Ovary (tissue), 9 donors: ENCODE results near the gene PLEKHG4B. TPM values are rescaled to one million over a fixed set of nuclear protein-coding genes. Genes with fewer than 3 reads are reported as not detected.

Source experiments
- DNase-seq, 5 donors: peaks; one replicate each; pipeline ENCODE4 v3.0.0-alpha.2; 2019 to 2020
- H3K27ac ChIP-seq, 2 donors: fragments of 200-600 bp; one replicate each; pipeline versions ENCODE4 v1.5.1 to v1.8.0; 2019 to 2022
- H3K27me3 ChIP-seq: fragments of 200-600 bp; one replicate; pipeline ENCODE4 v1.8.0; 2022
- H3K36me3 ChIP-seq: fragments of 200-600 bp; sonication (generic); one replicate; pipeline ENCODE4 v1.5.1; 2019
- H3K4me1 ChIP-seq: one replicate; pipeline ENCODE4 v1.8.1; 2013; ENCODE audit warnings: mild to moderate bottlenecking, moderate library complexity; ENCODE audit not compliant: insufficient read depth
- H3K4me3 ChIP-seq: fragments of 200-600 bp; sonication (generic); one replicate; pipeline ENCODE4 v1.5.1; 2017
- H3K9me3 ChIP-seq, 2 donors: fragments of 200-600 bp in 1 of 2; sonication (generic) in 1 of 2; one replicate each; pipeline versions ENCODE4 v1.5.1 to v1.8.1; 2013 to 2019; ENCODE audit warnings: mild to moderate bottlenecking in 1 of 2, moderate library complexity in 1 of 2
- CTCF ChIP-seq, 3 donors: fragments of 450-650 bp in 2 of 3; fragments of 200-600 bp in 1 of 3; IDR thresholded peaks; one replicate each; pipeline versions ENCODE4 v1.5.1 to v1.8.0; 2016 to 2022; ENCODE audit warnings: antibody characterized with exemption in 3 of 3, mild to moderate bottlenecking in 1 of 3
- EP300 ChIP-seq: sonication (generic); formaldehyde crosslinking; IDR thresholded peaks from one replicate; pipeline ENCODE4 v1.6.1; 2017; ENCODE audit warnings: antibody characterized with exemption
- POLR2A ChIP-seq: fragments of 450-650 bp; IDR thresholded peaks from one replicate; pipeline ENCODE4 v1.6.1; 2017; ENCODE audit warnings: antibody characterized with exemption, mild to moderate bottlenecking, moderate library complexity
- WGBS, 3 donors: extraction: QIAGEN DNeasy Blood & Tissue Kit in 1 of 3; methylation state at CpG; one replicate each; pipeline versions ENCODE4 v1.1.5 to v1.1.7; 2013 to 2017; 5-methylcytosine and 5-hydroxymethylcytosine counted together
- intact Hi-C, 4 donors: fragments of 100-400 bp; cut with DNase I; formaldehyde crosslinking; loops; one replicate each; pipeline versions ENCODE4 v1.11.0 to v1.15.1; 2022 to 2023
- polyA plus RNA-seq, 2 donors: library from polyadenylated mRNA; stranded (reverse); fragments of 200-250 nt in 1 of 2; fragments of 350-450 nt in 1 of 2; fragmentation: Illumina TruSeq in 1 of 2; extraction: RNeasy Lipid Tissue Mini Kit (QIAGEN cat#74804) in 1 of 2; gene quantifications; one replicate each; pipeline ENCODE4 v1.2.3, GENCODE V29; 2013 to 2014
- total RNA-seq, 7 donors: library from RNA; depleted of rRNA in 2 of 7; stranded (reverse); fragments of >200 nt in 2 of 7; fragmentation: NEBNext Ultra II Directional in 3 of 7; extraction: Animal tissue kit (Norgen Biotek cat#: 25700) in 3 of 7; gene quantifications; one replicate each; pipeline versions ENCODE4 v1.1.0 to v1.2.4, GENCODE V29; 2016 to 2023
- donor health status: DM: no; HTN: no; CAD: no; lungs with moderate emphysema.
- donor health status: DM: no; HTN: no; CAD: no.
- donor health status: Bipolar disorder and iron deficiency.
- donor health status: DM: yes; HTN: yes; CAD: no.
- donor health status: DM: no; HTN: no; CAD: no.
- donor health status: DM: yes; HTN: yes; CAD: no.

PLEKHG4B gene
- total and polyA plus RNA-seq, 9 donors, result 0.47 to 4.0 (median 1.8) TPM

- intact Hi-C loops, result no loop called here
- 52 to 58% (median 57%) methylated on average over 4 of the region's 4 CpGs for WGBS, 3 donors
- H3K4me1 ChIP-seq, result no peaks in the 10 kb centered on the region
- no peak for TF ChIP-seq POLR2A
- no peak for TF ChIP-seq CTCF (IDR thresholded peaks at IDR 0.05)
- TF ChIP-seq EP300, result no peak
- no peaks in the 10 kb centered on the region for H3K27me3 ChIP-seq
- no peak overlapping the region for H3K4me3 ChIP-seq
- peaks cover 0 to 4% of the 10 kb centered on the region in 2 donors for H3K9me3 ChIP-seq
- no peaks in the 10 kb centered on the region for H3K36me3 ChIP-seq
- no peak for DNase-seq
- no peak overlapping the region for H3K27ac ChIP-seq
These were observed 38.7 kb downstream of the PLEKHG4B start for GRCh38 chr5:130601-131131.

- Histone ChIP-seq H3K27ac (no peak overlapping the region), H3K4me3 (no peak overlapping the region), H3K27me3 (no peaks in the 10 kb centered on the region), H3K36me3 (no peaks in the 10 kb centered on the region), H3K4me1 (no peaks in the 10 kb centered on the region), H3K9me3 (no peaks in the 10 kb centered on the region)
- TF ChIP-seq CTCF (IDR thresholded peaks at IDR 0.05), result no peak
- TF ChIP-seq POLR2A, result no peak
- TF ChIP-seq EP300, result no peak
- no peak for DNase-seq
- WGBS, 3 donors, result 79 to 84% (median 81%) methylated on average over 5 of the region's 5 CpGs
- intact Hi-C loops, result no loop called here
These were observed 44.9 kb downstream of the PLEKHG4B start for GRCh38 chr5:136901-137300.

- DNase-seq, result no peak
- intact Hi-C loops, result no loop called here
- H3K9me3 ChIP-seq, result no peaks in the 10 kb centered on the region
- no peaks in the 10 kb centered on the region for H3K36me3 ChIP-seq
- H3K27me3 ChIP-seq, result no peaks in the 10 kb centered on the region
- 92 to 93% (median 92%) methylated on average over 15 of the region's 15 CpGs for WGBS, 3 donors
- no peak for TF ChIP-seq POLR2A
- no peak for TF ChIP-seq CTCF (IDR thresholded peaks at IDR 0.05)
- no peaks in the 10 kb centered on the region for H3K4me1 ChIP-seq
- no peak overlapping the region for H3K27ac ChIP-seq
- no peak overlapping the region for H3K4me3 ChIP-seq
These were observed 45.8 kb downstream of the PLEKHG4B start for GRCh38 chr5:137741-138140.

GRCh38 chr5:138936-139335 lies 47.0 kb downstream of the PLEKHG4B start:
- no peaks in the 10 kb centered on the region for H3K27me3 ChIP-seq
- TF ChIP-seq EP300 (no peak), POLR2A (no peak), CTCF (IDR thresholded peaks at IDR 0.05) (no peak)
- H3K36me3 ChIP-seq, result no peaks in the 10 kb centered on the region
- WGBS, 3 donors, result 83 to 84% (median 83%) methylated on average over 12 of the region's 12 CpGs
- no peaks in the 10 kb centered on the region for H3K4me1 ChIP-seq
- H3K9me3 ChIP-seq, result no peaks in the 10 kb centered on the region
- no peak overlapping the region for H3K27ac ChIP-seq
- no peak overlapping the region for H3K4me3 ChIP-seq
- intact Hi-C loops, result no loop called here
- no peak for DNase-seq
